Prostate gland (tissue), 2 donors: ENCODE results near the gene DNAJC11.

Experiments used
- POLR2AphosphoS5 ChIP-seq: sonication (generic); formaldehyde crosslinking; IDR thresholded peaks from one replicate; pipeline ENCODE4 v1.6.1; 2017; ENCODE audit warnings: antibody characterized with exemption
- TF ChIP-seq, protein P1 (sequence below), 4 experiments: fragments of 200-600 bp in 2 of 4; fragments of 450-650 bp in 2 of 4; sonication (generic) in 2 of 4; IDR thresholded peaks; 1 replicate in 3 of 4; 2 replicates in 1 of 4; pipeline ENCODE4 v1.5.1; 2016 to 2019; ENCODE audit warnings: antibody characterized with exemption in 4 of 4, mild to moderate bottlenecking in 2 of 4, moderate library complexity in 2 of 4

DNA sequence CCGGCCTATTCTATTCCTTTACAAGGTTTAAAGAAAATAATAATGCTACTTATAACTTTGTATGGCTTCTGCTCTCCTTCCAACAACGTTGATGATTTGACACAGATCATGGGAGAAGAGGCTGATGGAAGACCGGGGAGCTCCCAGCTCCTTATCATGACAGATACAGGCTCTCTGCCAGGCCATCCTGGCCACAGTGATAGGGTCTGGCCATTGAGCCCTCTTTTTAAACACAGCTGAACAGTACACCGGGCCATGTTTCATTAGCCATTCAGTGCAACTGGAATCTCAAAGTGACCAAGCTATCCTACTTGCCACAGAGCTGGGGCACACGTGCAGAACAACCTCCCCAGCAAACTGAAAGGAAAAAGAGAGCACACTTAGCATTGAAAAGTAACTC lies 34.9 kb downstream of the DNAJC11 start:
- TF ChIP-seq POLR2AphosphoS5 = no peak
- TF ChIP-seq, protein P1, sequence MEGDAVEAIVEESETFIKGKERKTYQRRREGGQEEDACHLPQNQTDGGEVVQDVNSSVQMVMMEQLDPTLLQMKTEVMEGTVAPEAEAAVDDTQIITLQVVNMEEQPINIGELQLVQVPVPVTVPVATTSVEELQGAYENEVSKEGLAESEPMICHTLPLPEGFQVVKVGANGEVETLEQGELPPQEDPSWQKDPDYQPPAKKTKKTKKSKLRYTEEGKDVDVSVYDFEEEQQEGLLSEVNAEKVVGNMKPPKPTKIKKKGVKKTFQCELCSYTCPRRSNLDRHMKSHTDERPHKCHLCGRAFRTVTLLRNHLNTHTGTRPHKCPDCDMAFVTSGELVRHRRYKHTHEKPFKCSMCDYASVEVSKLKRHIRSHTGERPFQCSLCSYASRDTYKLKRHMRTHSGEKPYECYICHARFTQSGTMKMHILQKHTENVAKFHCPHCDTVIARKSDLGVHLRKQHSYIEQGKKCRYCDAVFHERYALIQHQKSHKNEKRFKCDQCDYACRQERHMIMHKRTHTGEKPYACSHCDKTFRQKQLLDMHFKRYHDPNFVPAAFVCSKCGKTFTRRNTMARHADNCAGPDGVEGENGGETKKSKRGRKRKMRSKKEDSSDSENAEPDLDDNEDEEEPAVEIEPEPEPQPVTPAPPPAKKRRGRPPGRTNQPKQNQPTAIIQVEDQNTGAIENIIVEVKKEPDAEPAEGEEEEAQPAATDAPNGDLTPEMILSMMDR (IDR thresholded peaks at IDR 0.05) = no peak
